Cerebellar nuclear complex (tissue), 1 donor: ENCODE measurements around the gene RAC2.

Experiments used
- DNase-seq, 2 experiments: peaks; one replicate each; lab custom pipeline; 2025; lab: John Stamatoyannopoulos, UW

The RAC2 gene

GRCh38 chr22:37187891-37188761, 55.9 kb downstream of the RAC2 start, which contains the start of gene C1QTNF6:
C1QTNF6 (minus strand) TSS chr22:37188247; CDS start chr22:37188213, 34 bp downstream.
- DNase-seq: no peak

- DNase-seq: no peak
These were observed 56.5 kb downstream of the RAC2 start for GRCh38 chr22:37187552-37187890.

- DNase-seq: no peak
These were observed 57.0 kb downstream of the RAC2 start for GRCh38 chr22:37186997-37187522.

- DNase-seq: no peak
These were observed 57.7 kb downstream of the RAC2 start for GRCh38 chr22:37186228-37186996.

- DNase-seq: no peak
These were observed 58.3 kb downstream of the RAC2 start for GRCh38 chr22:37185646-37186227.

GRCh38 chr22:37184816-37185541, 59.1 kb downstream of the RAC2 start:
- no peak for DNase-seq

DNA sequence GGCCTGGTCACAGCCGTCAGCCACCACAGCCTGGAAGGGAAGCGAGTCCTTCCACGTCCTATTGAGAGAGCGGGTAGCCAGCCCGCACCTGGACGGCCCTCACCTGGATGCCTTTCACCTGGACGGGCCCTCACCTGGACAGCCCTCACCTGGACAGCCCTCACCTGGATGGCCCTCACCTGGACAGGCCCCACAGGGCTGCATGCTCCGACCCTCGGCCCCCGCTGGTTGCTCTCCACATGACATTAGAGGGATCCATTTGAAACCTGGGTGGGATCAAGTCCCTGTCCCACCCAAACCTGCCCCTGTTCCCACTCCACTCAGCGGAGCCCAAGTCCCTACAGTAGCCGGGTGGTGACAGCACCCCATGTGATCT, 59.7 kb downstream of the RAC2 start:
- no peak for DNase-seq

DNA sequence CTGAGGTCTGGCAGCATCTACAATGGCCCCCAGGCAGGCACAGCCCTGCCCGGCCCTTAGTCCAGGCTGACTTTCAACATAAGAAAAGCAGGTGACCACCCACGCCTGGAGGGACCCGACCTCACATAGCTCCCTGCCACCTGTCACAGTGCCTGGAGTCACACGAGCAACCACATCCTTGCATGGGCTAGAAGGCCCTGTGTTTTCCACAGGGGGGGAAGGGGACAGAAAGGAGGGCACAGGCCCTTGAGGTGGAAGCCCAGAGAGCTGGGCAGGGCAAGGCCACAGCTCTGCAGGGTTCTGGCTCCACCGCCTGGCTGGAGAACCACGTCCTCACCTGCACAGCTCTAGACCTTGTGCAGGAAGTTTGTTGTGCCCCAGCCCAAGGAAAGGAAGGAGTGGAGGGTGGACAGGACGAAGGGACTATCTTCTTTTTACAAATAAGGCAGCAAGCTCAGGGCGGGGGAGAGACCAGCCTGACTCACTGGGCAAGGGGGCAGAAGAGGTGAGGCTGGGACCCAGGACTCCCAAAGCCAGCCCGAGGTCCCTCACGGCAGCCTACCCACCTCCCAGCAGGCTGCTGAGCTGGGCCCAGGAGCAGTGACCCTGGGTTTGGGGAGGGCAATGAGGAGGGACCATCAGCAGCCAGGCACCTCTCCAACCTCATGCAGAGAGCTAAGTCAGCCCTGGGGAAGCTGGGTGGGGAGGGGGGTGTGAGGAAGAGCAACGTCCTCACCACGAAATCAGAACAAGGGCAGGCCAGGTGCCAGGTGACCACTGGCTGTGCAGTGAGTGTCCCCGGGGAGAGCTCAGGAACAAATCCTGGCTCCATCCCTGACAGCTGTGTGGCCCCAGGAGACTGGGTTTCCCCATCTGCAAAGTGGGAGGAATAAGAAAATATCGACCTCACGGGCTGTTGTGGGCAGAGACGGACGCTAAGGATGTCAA, 60.4 kb downstream of the RAC2 start:
- no peak for DNase-seq

GRCh38 chr22:37182949-37183245, 61.2 kb downstream of the RAC2 start:
- DNase-seq: no peak

GRCh38 chr22:37182101-37182948, 61.7 kb downstream of the RAC2 start:
- DNase-seq: no peak

DNA sequence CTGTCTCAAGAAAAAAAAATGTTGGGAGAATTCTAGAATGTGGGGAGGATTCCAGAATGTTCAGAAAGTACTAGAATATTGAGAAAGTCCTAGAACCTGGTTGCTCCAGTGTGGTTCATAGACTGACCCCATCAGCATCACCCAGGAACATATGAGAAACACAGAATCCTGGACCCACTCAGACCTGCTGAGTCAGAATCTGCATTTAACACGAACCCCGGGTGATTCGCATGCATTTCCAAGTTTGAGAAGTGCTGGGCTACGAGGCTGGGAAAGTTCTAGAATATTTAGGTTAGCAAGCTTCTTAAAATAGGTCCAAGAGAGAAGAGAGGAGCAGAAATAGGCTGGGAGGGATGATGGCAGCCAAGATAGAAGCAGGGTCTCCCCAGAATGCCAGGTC, 62.4 kb downstream of the RAC2 start:
- no peak for DNase-seq

GRCh38 chr22:37180531-37181231, 63.4 kb downstream of the RAC2 start:
- DNase-seq: no peak

- no peak for DNase-seq
These were observed 64.2 kb downstream of the RAC2 start for GRCh38 chr22:37179622-37180420.

- no peak for DNase-seq
These were observed 65.0 kb downstream of the RAC2 start for GRCh38 chr22:37179126-37179470.

DNA sequence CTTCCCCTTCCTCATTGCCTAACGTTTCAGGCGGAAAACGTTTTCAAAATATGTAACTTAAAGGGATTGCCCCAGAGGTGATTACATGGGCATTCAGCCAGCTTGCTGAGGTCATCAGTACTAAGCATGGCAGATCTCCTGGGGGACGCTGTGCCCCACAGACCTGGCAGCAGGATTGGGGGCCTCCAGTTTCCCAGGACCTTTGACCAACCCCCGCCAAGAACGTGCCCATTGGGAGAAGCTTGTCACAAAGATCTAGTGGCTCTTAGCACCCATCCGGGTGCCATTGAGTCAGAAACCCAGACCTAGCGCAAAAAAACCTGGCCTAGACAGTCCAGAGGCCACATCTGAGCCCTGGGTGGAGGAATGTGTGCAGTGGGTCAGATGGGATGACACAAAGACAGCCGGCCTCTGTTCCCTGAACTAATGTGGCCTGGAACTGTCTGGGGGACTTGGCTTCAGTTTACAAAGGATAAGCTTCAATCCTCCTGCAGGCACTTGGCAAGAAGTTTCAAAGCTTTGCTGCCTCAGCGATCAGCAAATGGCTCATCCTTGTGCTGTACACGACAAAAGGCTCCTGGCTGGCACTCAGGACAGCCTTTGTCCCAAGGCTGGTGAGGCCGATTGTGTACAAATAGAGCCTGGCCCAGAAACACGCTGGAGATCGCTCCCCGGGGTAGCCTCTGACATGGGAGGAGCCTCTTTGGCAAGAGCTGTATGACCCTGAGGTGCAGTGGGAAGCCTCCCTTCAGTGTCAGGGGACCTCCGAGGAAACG, 65.5 kb downstream of the RAC2 start:
- no peak for DNase-seq

DNA sequence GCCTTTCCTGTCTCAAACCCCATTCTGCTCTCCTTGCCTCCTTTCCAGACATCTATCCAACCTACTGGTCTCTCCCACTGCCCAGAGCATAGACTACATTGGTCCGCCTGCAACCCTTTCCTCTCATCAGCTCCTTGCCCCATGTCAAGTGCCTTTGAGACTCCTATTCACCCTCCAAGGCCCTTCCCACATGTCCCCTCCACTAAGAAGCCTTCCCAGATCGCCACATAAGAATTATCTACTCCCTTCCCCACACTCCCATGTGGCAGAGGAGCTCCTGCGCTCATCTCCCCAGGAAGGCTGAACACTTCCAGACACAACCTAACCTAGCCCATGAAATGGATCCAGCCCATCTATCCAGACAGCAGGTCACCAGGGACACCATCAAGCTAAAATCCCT, 66.3 kb downstream of the RAC2 start:
- DNase-seq: no peak

- no peak for DNase-seq
These were observed 66.8 kb downstream of the RAC2 start for GRCh38 chr22:37177221-37177620.
